GM19351 (cell line): ENCODE results near the gene EMD.
"Not testable (repeated sequence)": the region's sequence is repeated elsewhere in the genome, so short reads cannot be mapped to it uniquely, and the experiment has no call there.

ENCODE experiments used
- ATAC-seq: cut with Tn5 transposase; IDR thresholded peaks from one replicate; pipeline ENCODE4 v1.9.1; 2021; ENCODE audit warnings: mild to moderate bottlenecking, moderate library complexity; ENCODE audit not compliant: unreplicated experiment

Gene EMD

DNA sequence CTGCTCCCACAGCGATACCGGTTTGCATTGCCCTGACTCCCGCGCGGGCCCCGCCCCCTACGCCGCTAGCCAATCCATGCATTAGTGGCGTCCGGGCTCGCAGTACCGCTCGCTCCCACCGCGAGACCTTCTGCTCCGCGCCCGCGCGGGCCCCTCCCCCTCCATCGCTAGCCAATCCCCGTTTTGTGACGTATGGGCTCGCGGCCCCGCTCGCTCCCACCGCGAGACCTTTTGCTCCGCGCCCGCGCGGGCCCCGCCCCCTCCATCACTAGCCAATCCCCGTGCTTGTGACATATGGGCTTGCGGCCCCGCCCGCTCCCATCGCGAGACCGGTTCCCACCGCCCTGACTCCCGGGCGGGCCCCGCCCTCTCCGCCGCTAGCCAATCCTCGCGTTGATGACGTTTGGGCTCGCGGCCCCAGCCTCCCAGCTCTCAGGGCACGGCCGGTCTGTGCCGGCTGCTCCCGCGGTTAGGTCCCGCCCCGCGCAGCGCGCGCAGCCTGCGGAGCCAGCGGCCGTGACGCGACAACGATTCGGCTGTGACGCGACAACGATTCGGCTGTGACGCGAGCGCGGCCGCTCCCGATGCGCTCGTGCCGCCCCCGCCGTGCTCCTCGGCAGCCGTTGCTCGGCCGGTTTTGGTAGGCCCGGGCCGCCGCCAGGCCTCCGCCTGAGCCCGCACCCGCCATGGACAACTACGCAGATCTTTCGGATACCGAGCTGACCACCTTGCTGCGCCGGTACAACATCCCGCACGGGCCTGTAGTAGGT is at the start of gene EMD:
EMD (plus strand) TSS at position 497 of the 770 bp plus-strand sequence; CDS start at position 687, 190 bp downstream.
- peak; percentile 75 for ATAC-seq

GRCh38 chrX:154332561-154332960 is 46.5 kb upstream of the EMD start:
- no peak for ATAC-seq

DNA sequence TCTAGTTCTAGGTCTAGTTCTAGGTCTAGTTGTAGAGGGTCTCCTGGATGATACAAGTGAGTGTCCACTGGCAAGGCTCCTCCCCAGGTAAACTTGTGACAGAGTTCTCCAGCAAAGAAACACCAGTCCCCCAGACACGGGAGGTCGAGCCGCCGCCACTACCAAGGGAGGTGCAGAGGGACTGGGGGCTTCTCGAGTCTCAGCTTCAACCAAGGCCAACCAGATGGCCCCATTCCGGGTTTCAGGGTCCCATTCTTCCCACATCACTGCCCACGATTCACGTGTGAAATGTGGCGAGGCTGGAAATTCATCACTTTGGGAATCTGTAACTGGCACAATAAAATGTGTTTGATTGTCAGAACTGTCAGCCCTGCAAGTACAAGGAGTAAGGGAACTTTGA is 46.0 kb upstream of the EMD start:
- ATAC-seq: no peak

DNA sequence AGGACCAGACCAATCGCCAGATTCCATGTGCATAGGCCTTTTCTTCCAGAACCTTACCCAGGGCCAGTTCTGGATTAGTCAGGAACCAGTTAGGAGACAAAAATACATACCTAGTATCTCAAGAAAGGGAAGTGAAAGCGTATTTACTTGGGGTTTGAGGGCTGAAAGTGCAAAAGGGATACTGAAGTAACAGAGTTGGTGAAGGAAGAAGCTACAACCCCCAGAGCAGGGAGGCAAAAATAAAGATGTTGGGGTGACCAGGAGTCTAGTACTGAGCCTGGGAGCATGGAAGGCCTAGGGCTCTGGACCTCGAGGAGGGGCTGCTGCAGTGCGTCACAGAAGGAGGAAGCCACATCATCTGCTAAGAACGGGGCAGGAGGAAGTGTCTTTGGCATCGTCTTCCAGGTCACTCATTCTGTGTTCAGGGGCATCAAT is 45.2 kb upstream of the EMD start:
- peak; percentile 74 for ATAC-seq

GRCh38 chrX:154334496-154334895 is 44.6 kb upstream of the EMD start:
- no peak for ATAC-seq

DNA sequence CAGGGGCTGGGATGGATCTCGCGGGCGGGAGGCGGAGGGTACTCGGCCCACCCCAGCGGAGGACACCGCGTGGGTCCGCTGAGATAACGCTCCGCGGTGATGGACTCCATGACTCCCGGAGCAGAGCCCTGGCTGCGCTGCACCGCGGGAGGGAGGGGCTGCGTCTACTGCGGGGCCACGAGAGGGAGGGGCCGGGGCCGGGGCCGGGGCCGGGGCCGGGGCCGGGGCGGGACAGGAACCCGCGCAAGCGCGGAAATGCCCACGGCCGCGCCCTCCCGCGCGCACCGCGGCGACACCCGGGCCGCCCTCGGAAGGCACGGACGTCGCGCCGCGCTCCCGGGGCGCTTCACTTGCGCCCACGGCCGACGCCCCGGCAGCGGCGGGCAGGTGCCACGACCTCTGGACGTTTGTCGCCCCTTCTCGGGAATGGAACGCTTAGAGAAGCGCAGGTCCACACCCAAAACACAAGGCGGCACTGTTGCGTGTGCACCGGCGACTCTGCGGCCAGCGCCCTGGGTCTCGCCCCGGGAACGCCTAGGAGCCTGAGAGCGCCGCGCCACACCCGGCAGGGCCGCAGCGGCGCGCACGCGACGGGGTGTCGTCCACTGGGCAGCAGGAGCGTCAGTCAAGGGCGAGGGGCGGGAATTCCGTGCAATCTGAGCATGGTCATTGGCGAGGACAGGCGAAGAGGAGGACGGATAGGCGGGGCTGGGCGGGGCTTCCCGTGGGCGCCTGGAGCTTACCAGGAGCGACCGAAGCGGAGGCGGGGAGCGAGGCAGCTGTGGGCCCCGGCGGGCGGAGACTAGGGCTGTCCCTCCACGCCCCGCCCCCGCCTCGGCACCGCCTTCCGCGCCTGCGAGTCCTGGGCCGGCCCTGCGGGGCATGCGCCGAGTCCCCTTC is 37.4 kb upstream of the EMD start:
- peak; percentile 65 for ATAC-seq

- ATAC-seq: not testable (repeated sequence)
Observed at GRCh38 chrX:154343063-154343462, 36.0 kb upstream of the EMD start.

DNA sequence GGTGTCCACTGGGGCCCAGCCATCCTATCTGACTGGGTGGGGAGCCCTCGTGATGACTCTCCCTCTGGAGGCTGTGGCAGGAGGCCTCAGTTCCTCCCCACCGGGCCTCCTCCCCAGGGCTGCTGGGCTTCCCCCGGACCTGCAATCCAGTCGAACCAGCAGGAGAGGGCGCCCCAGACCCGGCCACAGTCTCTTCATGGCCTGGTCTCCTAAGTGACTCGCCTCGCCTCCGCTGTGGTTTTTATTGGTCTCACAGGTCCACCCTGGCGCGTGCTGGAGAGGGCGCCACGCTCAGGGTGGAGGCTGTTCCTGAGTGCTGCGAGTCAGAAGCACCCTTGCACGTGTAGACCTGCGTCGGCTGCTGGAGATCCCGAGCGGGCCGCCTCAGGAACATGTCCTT is 35.5 kb upstream of the EMD start:
- ATAC-seq: peak; percentile 34

GRCh38 chrX:154348114-154348531 is 31.0 kb upstream of the EMD start:
- no peak for ATAC-seq

GRCh38 chrX:154348646-154349358 is 30.3 kb upstream of the EMD start:
- no peak for ATAC-seq

- no peak for ATAC-seq
Observed at GRCh38 chrX:154349359-154349935, 29.6 kb upstream of the EMD start.

GRCh38 chrX:154349979-154350378 is 29.1 kb upstream of the EMD start:
- no peak for ATAC-seq

DNA sequence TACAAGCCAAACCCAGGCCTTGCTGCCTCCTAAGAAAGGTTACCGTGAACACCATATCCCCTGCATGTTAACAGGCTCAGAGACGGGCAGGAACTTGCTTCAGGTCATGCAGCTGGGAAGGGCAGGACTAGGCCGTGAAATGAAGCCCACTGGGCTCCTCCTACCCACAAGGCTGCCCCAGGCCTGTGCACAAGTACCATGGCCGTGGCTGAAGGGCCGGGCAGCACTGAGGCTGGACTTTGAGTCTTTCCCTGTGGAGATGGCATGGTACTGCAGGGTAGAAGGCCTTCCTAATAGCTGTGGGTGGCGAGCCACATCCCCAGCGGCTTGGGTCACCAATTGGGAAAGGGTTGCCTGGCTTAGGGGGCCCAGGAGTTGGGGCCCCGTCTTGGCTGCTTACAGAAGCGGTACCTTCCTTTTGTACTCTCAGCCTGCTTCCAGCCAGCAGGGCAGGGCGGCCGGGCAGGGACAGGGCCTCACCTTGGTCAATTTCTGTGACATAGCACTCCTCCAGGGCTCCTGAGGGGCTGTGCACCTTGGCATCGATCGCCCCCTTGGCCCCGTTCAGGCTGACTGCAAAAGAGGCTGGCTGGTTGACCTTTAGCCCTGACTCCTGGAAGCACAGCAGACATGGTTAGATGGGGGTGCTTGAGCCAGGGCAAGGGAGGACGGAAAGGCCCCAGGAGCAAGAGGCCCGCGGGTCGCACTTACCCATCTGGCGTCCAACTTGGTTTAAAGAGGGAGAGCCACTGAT is 28.5 kb upstream of the EMD start:
- no peak for ATAC-seq

- no peak for ATAC-seq
Observed at GRCh38 chrX:154351183-154352011, 27.7 kb upstream of the EMD start.

GRCh38 chrX:154352012-154352401 is 27.1 kb upstream of the EMD start:
- ATAC-seq: no peak

DNA sequence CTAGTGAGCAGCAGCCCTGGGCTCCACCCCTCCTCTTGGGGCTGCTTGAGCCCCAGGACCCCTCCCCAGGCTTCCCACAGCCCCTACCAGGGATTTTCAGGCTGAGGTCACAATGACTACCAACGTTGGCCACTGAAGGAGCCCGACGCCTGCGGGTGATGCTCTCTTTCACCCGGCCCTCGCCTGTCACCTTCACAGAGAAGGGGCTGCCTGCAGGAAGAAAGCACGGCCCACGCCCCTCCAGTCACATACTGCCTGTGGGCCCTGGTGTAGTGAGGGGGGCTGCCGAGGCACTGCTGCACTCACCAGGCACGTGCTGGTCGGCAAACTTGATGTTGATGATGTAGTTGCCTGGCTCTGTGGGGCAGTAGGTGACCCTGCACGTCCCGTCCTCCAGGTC is 26.6 kb upstream of the EMD start:
- ATAC-seq: no peak

DNA sequence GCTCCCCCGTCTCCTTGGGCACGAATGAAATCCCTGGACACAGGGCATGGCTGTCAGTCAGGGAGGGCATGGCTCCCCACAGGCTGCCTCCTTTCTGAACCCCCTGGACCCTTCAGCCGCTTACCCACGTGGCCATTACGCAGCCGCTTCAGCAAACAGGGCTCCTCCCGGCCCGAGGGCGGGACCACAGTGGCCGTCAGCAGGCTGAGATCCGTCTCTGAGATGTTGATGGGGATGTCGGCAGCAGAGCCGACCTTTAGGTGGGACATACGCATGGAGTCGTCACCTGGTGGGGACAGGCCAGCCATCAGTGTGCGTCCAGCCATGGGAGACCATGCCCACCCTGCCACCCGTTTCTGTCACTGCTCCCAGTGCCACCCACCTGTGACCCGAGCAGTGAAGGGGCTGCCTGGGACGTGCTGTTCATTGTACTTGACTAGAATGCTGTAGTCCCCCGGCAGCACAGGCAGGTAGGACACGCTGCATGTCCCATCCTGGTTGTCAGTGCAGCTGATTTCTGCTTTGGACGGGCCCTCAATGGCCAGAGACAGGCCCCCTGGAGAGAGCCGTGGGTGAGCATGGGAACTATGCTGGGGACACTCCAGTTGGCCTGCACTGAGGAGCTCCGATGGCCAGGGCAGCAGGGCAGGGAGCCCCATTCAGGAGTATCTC is 25.8 kb upstream of the EMD start:
- no peak for ATAC-seq

- no peak for ATAC-seq
Observed at GRCh38 chrX:154354013-154354412, 25.1 kb upstream of the EMD start.

GRCh38 chrX:154354516-154354915 is 24.6 kb upstream of the EMD start:
- no peak for ATAC-seq
